ENCODE results near the gene TIMELESS.

Gene TIMELESS

DNA sequence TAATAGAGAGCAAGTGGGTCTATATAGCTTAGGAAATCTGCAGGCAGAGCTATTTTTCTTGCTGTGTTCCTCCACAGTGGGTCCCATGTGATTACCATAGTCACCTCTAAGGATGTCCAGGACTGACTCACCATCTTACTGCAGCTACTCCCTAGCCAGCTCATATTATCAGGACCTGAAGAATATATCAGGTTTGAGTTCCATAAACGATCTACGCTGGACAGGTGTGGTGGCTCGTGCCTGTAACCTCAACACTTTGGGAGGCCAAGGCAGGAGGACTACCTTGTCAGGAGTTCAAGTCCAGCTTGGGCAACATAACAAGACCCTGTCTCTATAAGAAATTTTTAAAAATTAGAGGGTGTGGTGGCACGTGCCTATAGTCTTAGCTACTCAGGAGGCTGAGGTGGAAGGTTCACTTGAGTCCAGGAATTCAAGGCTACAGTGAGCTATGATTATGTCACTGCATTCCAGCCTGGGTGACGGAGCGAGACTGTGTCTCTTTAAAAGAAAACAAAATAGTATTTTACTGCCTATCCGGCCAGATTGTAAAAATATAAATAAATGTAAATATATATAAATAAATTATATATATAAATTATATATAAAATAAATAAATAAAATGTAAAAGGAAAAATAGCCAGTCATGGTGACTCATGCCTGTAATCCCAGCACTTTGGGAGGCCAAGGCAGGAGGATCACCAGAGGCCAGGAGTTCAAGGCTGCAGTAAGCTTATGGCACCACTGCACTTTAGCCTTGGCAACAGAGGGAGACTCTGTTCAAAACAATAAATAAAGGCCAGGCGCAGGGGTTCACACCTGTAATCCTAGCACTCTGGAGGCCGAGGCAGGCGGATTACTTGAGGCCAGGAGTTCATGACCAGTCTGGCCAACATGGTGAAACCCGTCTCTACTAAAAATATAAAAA lies 12.3 kb upstream of the TIMELESS start:
- Histone ChIP-seq H3K79me2 (no peaks in the 10 kb centered on the region), H3K9ac (no peak overlapping the region), H3K27me3 (ENCODE audit: control insufficient read depth, insufficient read depth, low read length) (no peaks in the 10 kb centered on the region), H2AFZ (no peak overlapping the region), H3K4me1 (no peaks in the 10 kb centered on the region), H3K4me2 (ENCODE audit: low read length) (no peak overlapping the region), H3K36me3 (ENCODE audit: control insufficient read depth, insufficient read depth, low read length) (no peaks in the 10 kb centered on the region), H3K9me3 (ENCODE audit: control insufficient read depth, low read length) (no peaks in the 10 kb centered on the region), H3K27ac (no peak overlapping the region), H3K4me3 (ENCODE audit: low read depth, low read length) (no peak overlapping the region)
- TF ChIP-seq CTCF (IDR thresholded peaks at IDR 0.05), result no peak

GRCh38 chr12:56457817-56458216 lies 8.6 kb upstream of the TIMELESS start:
- H3K4me2 ChIP-seq (ENCODE audit: low read length), result no peak overlapping the region
- no peaks in the 10 kb centered on the region for H3K36me3 ChIP-seq (ENCODE audit: control insufficient read depth, insufficient read depth, low read length)
- H3K27ac ChIP-seq, result no peak overlapping the region
- H3K9ac ChIP-seq, result no peak overlapping the region
- no peak overlapping the region for H3K4me3 ChIP-seq (ENCODE audit: low read depth, low read length)
- H2AFZ ChIP-seq, result no peak overlapping the region
- TF ChIP-seq CTCF (IDR thresholded peaks at IDR 0.05), result no peak
- no peaks in the 10 kb centered on the region for H3K9me3 ChIP-seq (ENCODE audit: control insufficient read depth, low read length)
- no peaks in the 10 kb centered on the region for H3K4me1 ChIP-seq
- H3K27me3 ChIP-seq (ENCODE audit: control insufficient read depth, insufficient read depth, low read length), result no peaks in the 10 kb centered on the region
- H3K79me2 ChIP-seq, result no peaks in the 10 kb centered on the region

DNA sequence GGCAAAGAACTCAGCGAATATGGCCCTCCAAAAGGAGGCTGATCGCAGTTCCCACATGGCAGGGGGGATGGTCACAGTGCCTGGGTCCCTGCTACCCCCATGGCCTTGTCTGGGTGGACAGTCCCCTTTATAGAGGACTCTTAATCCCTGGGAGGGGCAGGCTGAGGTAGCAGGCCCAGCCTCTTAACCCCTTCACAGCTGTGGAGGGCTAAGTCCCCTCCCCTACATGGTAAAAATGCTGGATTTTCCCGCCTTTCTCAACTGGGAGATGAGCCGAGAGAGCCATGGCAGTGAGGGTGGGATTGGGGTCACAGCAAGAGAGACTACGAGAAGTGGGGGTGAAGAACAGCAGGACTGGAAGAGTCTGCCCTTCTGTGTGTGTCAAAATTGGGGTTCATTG lies 5.3 kb upstream of the TIMELESS start, which contains the start of gene MIP:
Gene MIP (minus strand): TSS at position 101 of the 400 bp plus-strand sequence. CDS start 44 bp downstream, at position 57.
- H3K79me2 ChIP-seq, result no peaks in the 10 kb centered on the region
- no peak for TF ChIP-seq CTCF (IDR thresholded peaks at IDR 0.05)
- no peak within 1 kb of the TSS for H3K4me2 ChIP-seq (ENCODE audit: low read length)
- H3K4me1 ChIP-seq, result peaks cover 2% of the 10 kb centered on the region
- H3K36me3 ChIP-seq (ENCODE audit: control insufficient read depth, insufficient read depth, low read length), result no peaks in the 10 kb centered on the region
- H3K4me3 ChIP-seq (ENCODE audit: low read depth, low read length), result no peak within 1 kb of the TSS
- H3K9me3 ChIP-seq (ENCODE audit: control insufficient read depth, low read length), result no peaks in the 10 kb centered on the region
- H3K9ac ChIP-seq, result no peak within 1 kb of the TSS
- H2AFZ ChIP-seq, result no peak within 1 kb of the TSS
- H3K27ac ChIP-seq, result no peak within 1 kb of the TSS
- no peaks in the 10 kb centered on the region for H3K27me3 ChIP-seq (ENCODE audit: control insufficient read depth, insufficient read depth, low read length)

GRCh38 chr12:56451147-56451546 lies 1.9 kb upstream of the TIMELESS start:
- no peak overlapping the region for H3K4me2 ChIP-seq (ENCODE audit: low read length)
- no peak overlapping the region for H3K27ac ChIP-seq
- no peaks in the 10 kb centered on the region for H3K79me2 ChIP-seq
- peaks cover 3% of the 10 kb centered on the region for H3K4me1 ChIP-seq
- H3K9me3 ChIP-seq (ENCODE audit: control insufficient read depth, low read length), result no peaks in the 10 kb centered on the region
- H3K9ac ChIP-seq, result no peak overlapping the region
- no peak overlapping the region for H3K4me3 ChIP-seq (ENCODE audit: low read depth, low read length)
- H3K36me3 ChIP-seq (ENCODE audit: control insufficient read depth, insufficient read depth, low read length), result no peaks in the 10 kb centered on the region
- no peaks in the 10 kb centered on the region for H3K27me3 ChIP-seq (ENCODE audit: control insufficient read depth, insufficient read depth, low read length)
- no peak for TF ChIP-seq CTCF (IDR thresholded peaks at IDR 0.05)
- H2AFZ ChIP-seq, result no peak overlapping the region

All from parathyroid adenoma (tissue), 2 donors.